Testis (tissue), 3 donors: ENCODE measurements around the gene ME1. TPM values are rescaled to one million over a fixed set of nuclear protein-coding genes. Genes with fewer than 3 reads are reported as not detected.
"Not testable (repeated sequence)": the region's sequence is repeated elsewhere in the genome, so short reads cannot be mapped to it uniquely, and the experiment has no call there.

ENCODE experiments used
- DNase-seq: peaks from one replicate; pipeline ENCODE4 v3.0.0-alpha.2; 2019
- H3K27ac ChIP-seq, 2 donors: fragments of 200-600 bp; sonication (generic); one replicate each; pipeline ENCODE4 v1.5.1; 2019
- H3K27me3 ChIP-seq: fragments of 200-600 bp; sonication (generic); one replicate; pipeline ENCODE4 v1.5.1; 2019
- H3K36me3 ChIP-seq: fragments of 200-600 bp; sonication (generic); one replicate; pipeline ENCODE4 v1.5.1; 2017; ENCODE audit warnings: low read depth; ENCODE audit errors: missing control alignments
- H3K4me1 ChIP-seq: fragments of 200-600 bp; sonication (generic); one replicate; pipeline ENCODE4 v1.5.1; 2019
- H3K4me3 ChIP-seq, 2 donors: fragments of 200-600 bp; sonication (generic); one replicate each; pipeline ENCODE4 v1.5.1; 2017 to 2019
- H3K9me3 ChIP-seq: fragments of 200-600 bp; sonication (generic); one replicate; pipeline ENCODE4 v1.5.1; 2017
- POLR2A ChIP-seq: fragments of 450-650 bp; IDR thresholded peaks from one replicate; pipeline ENCODE4 v1.6.1; 2017; ENCODE audit warnings: antibody characterized with exemption, mild to moderate bottlenecking, moderate library complexity
- WGBS, 2 donors: methylation state at CpG; one replicate each; pipeline ENCODE4 v1.1.5; 2018; 5-methylcytosine and 5-hydroxymethylcytosine counted together
- intact Hi-C: fragments of 100-400 bp; cut with DNase I; formaldehyde crosslinking; loops from one replicate; pipeline ENCODE4 v1.15.1; 2023; ENCODE audit warnings: low total_unique reads
- polyA plus RNA-seq: library from polyadenylated mRNA; stranded (reverse); fragments of 350-450 nt; fragmentation: Illumina TruSeq; extraction: RNeasy Lipid Tissue Mini Kit (QIAGEN cat#74804); gene quantifications from one replicate; pipeline ENCODE4 v1.2.3, GENCODE V29; 2014; ENCODE audit warnings: low read depth, low replicate concordance; ENCODE audit not compliant: insufficient read depth
- total RNA-seq, 2 donors: library from RNA; depleted of rRNA; stranded (reverse); fragments of >200 nt; gene quantifications; one replicate each; pipeline ENCODE4 v1.2.3, GENCODE V29; 2016
- TF ChIP-seq, protein P1 (sequence below), 3 experiments: fragments of 450-650 bp in 2 of 3; fragments of 200-600 bp in 1 of 3; sonication (generic) in 1 of 3; IDR thresholded peaks; one replicate each; pipeline ENCODE4 v1.5.1; 2016 to 2019; ENCODE audit warnings: antibody characterized with exemption in 3 of 3, mild to moderate bottlenecking in 2 of 3, moderate library complexity in 1 of 3

ME1 gene
- total and polyA plus RNA-seq, 3 donors from 2014 or later: 28.0 to 37.2 (median 32.9) TPM

- Histone ChIP-seq H3K36me3 (no peaks in the 10 kb centered on the region), H3K27ac (no peak overlapping the region), H3K4me3 (no peak overlapping the region), H3K27me3 (no peaks in the 10 kb centered on the region), H3K4me1 (peaks cover 13% of the 10 kb centered on the region), H3K9me3 (no peaks in the 10 kb centered on the region)
- WGBS, 2 donors: 90 to 93% methylated on average over 4 of the region's 4 CpGs
- intact Hi-C loops: loop anchor here (10.0 kb wide), 1 partner anchor 134 kb away; the partner anchor contains the start of genes DOP1A and UBE3D
- DNase-seq: no peak
- TF ChIP-seq, protein P1, sequence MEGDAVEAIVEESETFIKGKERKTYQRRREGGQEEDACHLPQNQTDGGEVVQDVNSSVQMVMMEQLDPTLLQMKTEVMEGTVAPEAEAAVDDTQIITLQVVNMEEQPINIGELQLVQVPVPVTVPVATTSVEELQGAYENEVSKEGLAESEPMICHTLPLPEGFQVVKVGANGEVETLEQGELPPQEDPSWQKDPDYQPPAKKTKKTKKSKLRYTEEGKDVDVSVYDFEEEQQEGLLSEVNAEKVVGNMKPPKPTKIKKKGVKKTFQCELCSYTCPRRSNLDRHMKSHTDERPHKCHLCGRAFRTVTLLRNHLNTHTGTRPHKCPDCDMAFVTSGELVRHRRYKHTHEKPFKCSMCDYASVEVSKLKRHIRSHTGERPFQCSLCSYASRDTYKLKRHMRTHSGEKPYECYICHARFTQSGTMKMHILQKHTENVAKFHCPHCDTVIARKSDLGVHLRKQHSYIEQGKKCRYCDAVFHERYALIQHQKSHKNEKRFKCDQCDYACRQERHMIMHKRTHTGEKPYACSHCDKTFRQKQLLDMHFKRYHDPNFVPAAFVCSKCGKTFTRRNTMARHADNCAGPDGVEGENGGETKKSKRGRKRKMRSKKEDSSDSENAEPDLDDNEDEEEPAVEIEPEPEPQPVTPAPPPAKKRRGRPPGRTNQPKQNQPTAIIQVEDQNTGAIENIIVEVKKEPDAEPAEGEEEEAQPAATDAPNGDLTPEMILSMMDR (IDR thresholded peaks at IDR 0.05): no peak
- TF ChIP-seq POLR2A: no peak
These were observed 232.2 kb downstream of the ME1 start for GRCh38 chr6:83198486-83199172.

GRCh38 chr6:83193747-83194566 lies 236.9 kb downstream of the ME1 start:
- 1 to 2% methylated on average over 34 to 44 of the region's 44 CpGs for WGBS, 2 donors
- TF ChIP-seq, protein P1 (IDR thresholded peaks at IDR 0.05): no peak
- TF ChIP-seq POLR2A: no peak
- no peaks in the 10 kb centered on the region for H3K9me3 ChIP-seq
- no peaks in the 10 kb centered on the region for H3K36me3 ChIP-seq
- peak overlapping the region; percentile 89 to 95 for H3K27ac ChIP-seq
- DNase-seq: peak; percentile 48
- H3K4me1 ChIP-seq: peaks cover 13% of the 10 kb centered on the region
- intact Hi-C loops: loop anchor here (10.0 kb wide), 1 partner anchor 129 kb away; the partner anchor contains the start of genes DOP1A and UBE3D
- H3K4me3 ChIP-seq: peak overlapping the region; percentile 84 to 97
- no peaks in the 10 kb centered on the region for H3K27me3 ChIP-seq

DNA sequence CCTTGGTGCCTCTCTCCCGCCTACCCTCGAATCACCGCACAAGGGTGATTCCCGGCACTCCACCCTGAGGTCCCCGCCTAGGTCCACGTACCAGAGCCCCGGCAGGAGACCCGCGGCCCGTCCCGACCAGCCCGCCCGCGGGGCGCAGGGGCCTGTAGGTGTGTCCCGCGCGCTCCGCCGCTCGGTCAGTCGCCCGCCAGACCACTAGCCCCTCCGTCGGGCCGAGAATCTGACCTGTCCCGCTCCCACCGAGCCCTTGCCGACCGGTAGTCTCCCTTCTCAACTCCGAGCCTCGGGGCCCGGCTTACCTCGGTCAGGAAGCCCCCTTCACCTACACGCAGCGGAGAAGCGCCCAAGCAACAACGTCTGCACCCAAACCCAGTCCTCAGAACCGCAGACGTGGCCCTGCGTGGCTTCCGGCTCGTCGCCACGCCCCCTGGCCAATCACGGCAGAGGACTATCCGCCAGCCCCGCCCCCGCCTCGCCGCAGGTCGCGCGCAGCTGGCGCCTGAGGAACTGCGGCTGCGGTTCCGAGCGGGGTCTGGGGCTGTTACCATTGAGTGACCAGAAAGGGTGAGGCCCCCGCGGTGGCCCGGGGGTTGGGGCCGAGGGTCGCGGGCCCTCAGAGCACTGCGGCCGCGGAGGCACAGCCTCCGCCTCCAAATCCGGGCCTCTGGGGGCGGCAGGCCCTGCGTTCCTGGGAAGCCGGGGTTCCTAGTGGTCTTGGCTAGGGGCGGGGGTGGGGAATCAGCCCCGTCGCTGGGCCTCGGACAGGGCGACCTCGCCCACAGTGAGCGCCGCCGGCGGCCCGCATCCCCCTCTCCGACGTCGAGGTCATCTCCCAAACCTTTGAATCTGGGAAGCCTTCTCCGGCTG lies 237.7 kb downstream of the ME1 start, which contains the start of the genes PGM3 and RWDD2A:
Gene PGM3 (minus strand): TSS at position 395 of the 876 bp plus-strand sequence. CDS start 2,253 bp downstream, outside the sequence.
Gene RWDD2A (plus strand): TSS at position 487 of the 876 bp plus-strand sequence. CDS start 1,095 bp downstream, outside the sequence.
- peak; percentile 95 for DNase-seq
- intact Hi-C loops: loop anchor here (10.0 kb wide), 1 partner anchor 128 kb away; the partner anchor contains the start of genes DOP1A and UBE3D
- peaks cover 13% of the 10 kb centered on the region for H3K4me1 ChIP-seq
- H3K27me3 ChIP-seq: no peaks in the 10 kb centered on the region
- H3K36me3 ChIP-seq: no peaks in the 10 kb centered on the region
- TF ChIP-seq, protein P1 (IDR thresholded peaks at IDR 0.05): peak in 1 of 3 experiments; percentile 9
- TF ChIP-seq POLR2A: peak; percentile 78
- WGBS, 2 donors: 1 to 2% methylated on average over 37 to 88 of the region's 88 CpGs
- no peaks in the 10 kb centered on the region for H3K9me3 ChIP-seq
- peak within 1 kb of the TSS; percentile 89 to 95 for H3K27ac ChIP-seq
- H3K4me3 ChIP-seq: peak within 1 kb of the TSS; percentile 84 to 97

DNA sequence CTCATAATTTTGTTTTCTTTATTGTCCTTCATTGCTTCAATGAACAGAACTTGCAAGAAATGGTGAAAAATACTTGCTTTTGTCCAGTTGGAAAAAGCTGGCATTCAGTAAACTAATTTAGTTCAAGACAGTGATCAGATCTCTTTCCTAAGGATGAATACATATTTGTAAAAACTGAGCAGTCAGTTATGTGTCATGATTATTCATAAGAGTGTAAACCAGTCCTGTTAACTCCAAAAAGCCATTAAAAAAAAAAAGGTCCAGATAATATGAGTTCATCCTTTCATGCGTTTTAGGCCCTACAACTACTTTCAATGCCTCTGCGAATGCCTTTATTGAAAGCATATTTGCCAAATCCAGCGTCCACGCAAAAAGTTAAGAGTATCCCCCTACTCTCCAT lies 238.4 kb downstream of the ME1 start:
- peaks cover 13% of the 10 kb centered on the region for H3K4me1 ChIP-seq
- no peaks in the 10 kb centered on the region for H3K9me3 ChIP-seq
- peak overlapping the region; percentile 89 to 95 for H3K27ac ChIP-seq
- 0 to 1% methylated on average over 4 of the region's 4 CpGs for WGBS, 2 donors
- H3K4me3 ChIP-seq: peak overlapping the region; percentile 84 to 97
- H3K27me3 ChIP-seq: no peaks in the 10 kb centered on the region
- no peak for DNase-seq
- H3K36me3 ChIP-seq: no peaks in the 10 kb centered on the region
- intact Hi-C loops: loop anchor here (10.0 kb wide), 1 partner anchor 128 kb away; the partner anchor contains the start of genes DOP1A and UBE3D
- TF ChIP-seq, protein P1 (IDR thresholded peaks at IDR 0.05): no peak
- TF ChIP-seq POLR2A: no peak

- Histone ChIP-seq H3K4me3 (peak overlapping the region; percentile 84 to 97), H3K4me1 (peaks cover 13% of the 10 kb centered on the region)
- not testable (repeated sequence) for H3K9me3 ChIP-seq, H3K27me3 ChIP-seq, H3K36me3 ChIP-seq, H3K27ac ChIP-seq, DNase-seq
- intact Hi-C loops: loop anchor here (10.0 kb wide), 1 partner anchor 127 kb away; the partner anchor contains the start of genes DOP1A and UBE3D
- 53 to 74% methylated on average over 18 of the region's 18 CpGs for WGBS, 2 donors
These were observed 238.9 kb downstream of the ME1 start for GRCh38 chr6:83191974-83192373.
